CD4-positive, alpha-beta T cell treated with Interleukin-21 for 1 hour (primary cell): ENCODE results near the gene SHISA6.
"Not testable (repeated sequence)": the region's sequence is repeated elsewhere in the genome, so short reads cannot be mapped to it uniquely, and the experiment has no call there.

Experiments used
- DNase-seq: peaks from one replicate; pipeline ENCODE4 v3.0.0-alpha.2; 2020

SHISA6 gene

GRCh38 chr17:11267999-11268575 lies 27.1 kb downstream of the SHISA6 start:
- no peak for DNase-seq

- DNase-seq = no peak
Observed at GRCh38 chr17:11269210-11269609, 28.2 kb downstream of the SHISA6 start.

GRCh38 chr17:11272191-11272590 lies 31.2 kb downstream of the SHISA6 start:
- DNase-seq = no peak

- DNase-seq = no peak
Observed at GRCh38 chr17:11273596-11273995, 32.6 kb downstream of the SHISA6 start.

GRCh38 chr17:11274106-11274505 lies 33.1 kb downstream of the SHISA6 start:
- DNase-seq = no peak

GRCh38 chr17:11276486-11276885 lies 35.5 kb downstream of the SHISA6 start:
- DNase-seq = no peak

GRCh38 chr17:11278186-11278991 lies 37.4 kb downstream of the SHISA6 start:
- DNase-seq = no peak

GRCh38 chr17:11278992-11279270 lies 37.9 kb downstream of the SHISA6 start:
- DNase-seq = no peak

- DNase-seq = no peak
Observed at GRCh38 chr17:11279776-11280344, 38.8 kb downstream of the SHISA6 start.

GRCh38 chr17:11282586-11282985 lies 41.6 kb downstream of the SHISA6 start:
- DNase-seq = no peak

- no peak for DNase-seq
Observed at GRCh38 chr17:11284811-11285210, 43.8 kb downstream of the SHISA6 start.

GRCh38 chr17:11285946-11286345 lies 44.9 kb downstream of the SHISA6 start:
- no peak for DNase-seq

GRCh38 chr17:11287791-11288190 lies 46.8 kb downstream of the SHISA6 start:
- DNase-seq = no peak

- DNase-seq = no peak
Observed at GRCh38 chr17:11290814-11291213, 49.8 kb downstream of the SHISA6 start.

- no peak for DNase-seq
Observed at GRCh38 chr17:11292491-11292890, 51.5 kb downstream of the SHISA6 start.

GRCh38 chr17:11293480-11293879 lies 52.5 kb downstream of the SHISA6 start:
- no peak for DNase-seq

- DNase-seq = no peak
Observed at GRCh38 chr17:11294826-11295225, 53.8 kb downstream of the SHISA6 start.

GRCh38 chr17:11296994-11297393 lies 56.0 kb downstream of the SHISA6 start:
- DNase-seq = no peak

GRCh38 chr17:11298401-11298800 lies 57.4 kb downstream of the SHISA6 start:
- DNase-seq = no peak

GRCh38 chr17:11300201-11300600 lies 59.2 kb downstream of the SHISA6 start:
- no peak for DNase-seq

GRCh38 chr17:11300738-11301137 lies 59.7 kb downstream of the SHISA6 start:
- no peak for DNase-seq

- not testable (repeated sequence) for DNase-seq
Observed at GRCh38 chr17:11301874-11302273, 60.9 kb downstream of the SHISA6 start.

- no peak for DNase-seq
Observed at GRCh38 chr17:11302401-11303186, 61.6 kb downstream of the SHISA6 start.
